Hepatocyte (in vitro differentiated cells): ENCODE measurements around the gene NGFR. TPM values are rescaled to one million over a fixed set of nuclear protein-coding genes. Genes with fewer than 3 reads are reported as not detected.

Experiments
- DNase-seq: peaks from one replicate; pipeline ENCODE4 v3.0.0-alpha.2; 2016; ENCODE audit warnings: low spot score
- H2AFZ ChIP-seq: fragments of 200-600 bp; sonication (generic); 2 replicates; pipeline ENCODE4 v1.6.0; 2016; ENCODE audit warnings: antibody characterized with exemption, mild to moderate bottlenecking
- H3K27ac ChIP-seq: fragments of 200-600 bp; sonication (generic); 2 replicates; pipeline ENCODE4 v1.5.1; 2016; ENCODE audit warnings: mild to moderate bottlenecking
- H3K27me3 ChIP-seq: fragments of 200-600 bp; sonication (generic); 2 replicates; pipeline ENCODE4 v1.6.1; 2016
- H3K36me3 ChIP-seq: fragments of 200-600 bp; sonication (generic); replicated peaks from 2 replicates; pipeline ENCODE4 v1.5.1; 2016; ENCODE audit warnings: low read depth; ENCODE audit not compliant: insufficient read depth
- H3K4me1 ChIP-seq: fragments of 200-600 bp; sonication (generic); 2 replicates; pipeline ENCODE4 v1.5.1; 2016; ENCODE audit warnings: mild to moderate bottlenecking, moderate library complexity; ENCODE audit not compliant: insufficient read depth
- H3K4me2 ChIP-seq: fragments of 200-600 bp; sonication (generic); 2 replicates; pipeline ENCODE4 v1.6.0; 2016
- H3K4me3 ChIP-seq: fragments of 200-600 bp; sonication (generic); 2 replicates; pipeline ENCODE4 v1.5.1; 2016; ENCODE audit warnings: mild to moderate bottlenecking
- H3K79me2 ChIP-seq: fragments of 200-600 bp; sonication (generic); 2 replicates; pipeline ENCODE4 v1.6.0; 2017; ENCODE audit warnings: mild to moderate bottlenecking
- H3K9me2 ChIP-seq: fragments of 200-600 bp; sonication (generic); replicated peaks from 2 replicates; pipeline ENCODE4 v1.6.0; 2017; ENCODE audit warnings: mild to moderate bottlenecking; ENCODE audit not compliant: insufficient read depth
- H3K9me3 ChIP-seq: fragments of 200-600 bp; sonication (generic); 2 replicates; pipeline ENCODE4 v1.5.1; 2016; ENCODE audit warnings: low read depth, mild to moderate bottlenecking
- H4K20me1 ChIP-seq: fragments of 200-600 bp; sonication (generic); 2 replicates; pipeline ENCODE4 v1.6.0; 2016; ENCODE audit warnings: mild to moderate bottlenecking; ENCODE audit not compliant: insufficient read depth, poor library complexity, severe bottlenecking
- CTCF ChIP-seq: fragments of 200-600 bp; sonication (generic); IDR thresholded peaks from 2 replicates; pipeline ENCODE4 v1.5.1; 2016; ENCODE audit warnings: antibody characterized with exemption, mild to moderate bottlenecking; ENCODE audit not compliant: poor library complexity
- EZH2 ChIP-seq: fragments of 200-600 bp; sonication (generic); IDR thresholded peaks from 2 replicates; pipeline ENCODE4 v1.6.1; 2016; ENCODE audit warnings: antibody characterized with exemption, mild to moderate bottlenecking, borderline replicate concordance
- EZH2phosphoT487 ChIP-seq: fragments of 200-600 bp; sonication (generic); IDR thresholded peaks from one replicate; pipeline ENCODE4 v1.6.1; 2018; ENCODE audit warnings: antibody characterized with exemption, mild to moderate bottlenecking, low read depth, moderate library complexity; ENCODE audit not compliant: unreplicated experiment, severe bottlenecking
- whole genome bisulfite sequencing: methylation state at CpG from one replicate; pipeline ENCODE4 v1.1.6; 2016; ENCODE audit warnings: low lambda C conversion rate; ENCODE audit errors: missing lambda C conversion rate; 5-methylcytosine and 5-hydroxymethylcytosine counted together
- polyA plus RNA-seq: library from polyadenylated mRNA; unstranded; fragments of >200 nt; fragmentation: Nextera tagmentation; extraction: Ambion mirVana; gene quantifications from 2 replicates; pipeline ENCODE4 v1.2.1, GENCODE V29; 2016
- total RNA-seq: library from RNA; depleted of rRNA; stranded (reverse); fragments of >200 nt; gene quantifications from 2 replicates; pipeline ENCODE4 v1.2.3, GENCODE V29; 2014

The NGFR gene
- total and polyA plus RNA-seq, 2 experiments from 2014 or later, result 3.6 to 5.6 TPM

GRCh38 chr17:49488612-49489011 is 6.5 kb upstream of the NGFR start:
- H3K27me3 ChIP-seq, result peaks cover 44% of the 10 kb centered on the region

DNA sequence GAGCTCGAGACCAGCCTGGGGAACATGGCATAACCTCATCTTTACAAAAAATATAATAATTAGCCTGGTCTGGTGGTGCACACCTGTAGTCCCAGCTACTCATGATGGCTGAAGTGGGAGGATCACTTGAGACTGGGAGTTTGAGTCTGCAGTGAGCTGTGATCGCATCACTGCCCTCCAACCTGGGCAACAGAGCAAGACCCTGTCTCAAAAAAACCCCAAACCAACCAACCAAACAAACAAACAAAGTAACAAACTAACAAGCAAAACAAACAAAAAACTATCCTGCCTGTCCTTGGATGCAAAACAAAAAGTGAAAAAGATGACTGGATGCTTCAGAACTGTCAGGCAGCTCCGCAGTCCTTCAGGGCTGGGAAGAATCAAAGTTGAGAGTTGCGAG is 5.7 kb upstream of the NGFR start:
- TF ChIP-seq EZH2 (no peak), CTCF (no peak), EZH2phosphoT487 (no peak)

More at GRCh38 chr17:49488612-49489011, 6.5 kb upstream of the NGFR start:
- Histone ChIP-seq H3K27ac (no peak overlapping the region), H3K9me3 (no peaks in the 10 kb centered on the region), H3K4me1 (peaks cover 11% of the 10 kb centered on the region), H4K20me1 (no peaks in the 10 kb centered on the region), H3K79me2 (no peaks in the 10 kb centered on the region), H3K4me3 (no peak overlapping the region), H3K36me3 (no peaks in the 10 kb centered on the region), H3K4me2 (no peak overlapping the region), H2AFZ (no peak overlapping the region), H3K9me2 (no peaks in the 10 kb centered on the region)
- no peak for DNase-seq
- WGBS, result 52% methylated on average over 8 of the region's 8 CpGs
- TF ChIP-seq EZH2 (no peak), EZH2phosphoT487 (no peak), CTCF (no peak)

DNA sequence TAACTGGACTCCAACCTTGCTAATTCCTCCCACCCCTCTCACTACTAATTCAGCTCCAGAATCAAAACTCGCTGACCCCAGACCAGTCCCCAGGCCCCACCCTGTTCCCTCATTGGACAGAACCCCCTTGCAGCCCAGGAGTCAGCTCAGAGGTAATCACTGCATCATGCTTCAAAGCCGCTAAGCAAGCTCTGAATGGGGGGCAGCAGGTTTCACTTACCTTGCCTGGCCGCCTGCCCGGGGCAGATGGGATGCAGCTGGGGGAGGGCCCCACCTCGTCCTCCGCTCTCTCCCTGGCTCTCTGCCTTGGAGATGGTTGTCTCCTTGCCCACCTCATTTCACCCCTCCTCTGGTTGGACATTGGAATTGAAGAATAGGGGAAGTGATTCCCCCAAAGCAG is 4.8 kb upstream of the NGFR start:
- no peaks in the 10 kb centered on the region for H3K9me3 ChIP-seq
- H4K20me1 ChIP-seq, result no peaks in the 10 kb centered on the region
- no peak overlapping the region for H3K4me3 ChIP-seq

More for the DNA sequence above, 5.7 kb upstream of the NGFR start:
- H3K36me3 ChIP-seq, result no peaks in the 10 kb centered on the region
- no peak overlapping the region for H3K4me2 ChIP-seq
- DNase-seq, result no peak
- H3K4me3 ChIP-seq, result no peak overlapping the region
- H3K79me2 ChIP-seq, result no peaks in the 10 kb centered on the region
- peaks cover 46% of the 10 kb centered on the region for H3K27me3 ChIP-seq
- H3K9me3 ChIP-seq, result no peaks in the 10 kb centered on the region
- H2AFZ ChIP-seq, result no peak overlapping the region
- H3K27ac ChIP-seq, result no peak overlapping the region
- peaks cover 11% of the 10 kb centered on the region for H3K4me1 ChIP-seq
- no peaks in the 10 kb centered on the region for H4K20me1 ChIP-seq
- H3K9me2 ChIP-seq, result no peaks in the 10 kb centered on the region
- 97% methylated on average over 4 of the region's 4 CpGs for WGBS

GRCh38 chr17:49491192-49491769 is 3.8 kb upstream of the NGFR start:
- Histone ChIP-seq H3K4me1 (peaks cover 10% of the 10 kb centered on the region), H3K36me3 (no peaks in the 10 kb centered on the region), H3K4me2 (no peak overlapping the region), H3K9me3 (no peaks in the 10 kb centered on the region), H3K27ac (no peak overlapping the region), H3K9me2 (no peaks in the 10 kb centered on the region), H4K20me1 (no peaks in the 10 kb centered on the region), H2AFZ (no peak overlapping the region), H3K79me2 (no peaks in the 10 kb centered on the region), H3K4me3 (no peak overlapping the region), H3K27me3 (peaks cover 46% of the 10 kb centered on the region)
- DNase-seq, result no peak
- WGBS, result 67% methylated on average over 4 of the region's 5 CpGs
- TF ChIP-seq CTCF (no peak), EZH2 (no peak), EZH2phosphoT487 (no peak)

More for the DNA sequence above, 4.8 kb upstream of the NGFR start:
- H3K79me2 ChIP-seq, result no peaks in the 10 kb centered on the region
- no peak for DNase-seq
- WGBS, result 76% methylated on average over 6 of the region's 6 CpGs
- TF ChIP-seq EZH2phosphoT487, result no peak
- H3K36me3 ChIP-seq, result no peaks in the 10 kb centered on the region
- H3K9me2 ChIP-seq, result no peaks in the 10 kb centered on the region
- H3K4me1 ChIP-seq, result peaks cover 11% of the 10 kb centered on the region
- peaks cover 46% of the 10 kb centered on the region for H3K27me3 ChIP-seq
- no peak overlapping the region for H3K27ac ChIP-seq
- no peak overlapping the region for H2AFZ ChIP-seq
- H3K4me2 ChIP-seq, result no peak overlapping the region
